H1 (cell line): ENCODE measurements around the gene PDIA6. TPM values are rescaled to one million over a fixed set of nuclear protein-coding genes. Genes with fewer than 3 reads are reported as not detected.

Source experiments
- CTCF ChIA-PET: fragments of 300-600 bp; sonication (Branson Sonifier 250); formaldehyde crosslinking; loops from one replicate; lab custom pipeline; 2021; ENCODE audit not compliant: partially characterized antibody; lab: Charles Lee
- POLR2A ChIA-PET: fragments of 300-600 bp; sonication (Branson Sonifier 250); formaldehyde crosslinking; loops from one replicate; lab custom pipeline; 2021; ENCODE audit warnings: inconsistent platforms; ENCODE audit not compliant: partially characterized antibody; lab: Charles Lee
- DNase-seq, 2 experiments: peaks; one replicate each; pipeline versions ENCODE4 v3.0.0 to v3.0.0-alpha.2; 2010 to 2022; ENCODE audit warnings: low spot score in 2 of 2, low read depth in 1 of 2, mixed read lengths in 1 of 2
- FAIRE-seq: peaks from 2 replicates; lab custom pipeline; 2011; peaks lifted over from hg19 to GRCh38; lab: Jason Lieb, UNC
- H2AFZ ChIP-seq: 2 replicates; pipeline ENCODE4 v1.8.1; 2012; ENCODE audit warnings: low read length, inconsistent platforms
- H2AK5ac ChIP-seq: 2 replicates; pipeline ENCODE4 v1.6.1; 2013; ENCODE audit warnings: low read depth, low read length
- H2BK120ac ChIP-seq: replicated peaks from 2 replicates; pipeline ENCODE3; 2013; ENCODE audit warnings: low read depth, low read length, inconsistent platforms
- H2BK12ac ChIP-seq: 2 replicates; pipeline ENCODE4 v1.6.1; 2013; ENCODE audit warnings: low read depth, low read length
- H2BK15ac ChIP-seq: 2 replicates; pipeline ENCODE4 v1.6.1; 2013; ENCODE audit warnings: low read length
- H2BK20ac ChIP-seq: 2 replicates; pipeline ENCODE4 v1.6.1; 2013; ENCODE audit warnings: low read length
- H2BK5ac ChIP-seq: 2 replicates; pipeline ENCODE4 v1.6.1; 2013; ENCODE audit warnings: low read depth, low read length
- H3K14ac ChIP-seq: 2 replicates; pipeline ENCODE4 v1.6.1; 2013; ENCODE audit warnings: inconsistent platforms; ENCODE audit not compliant: insufficient read length
- H3K18ac ChIP-seq: 2 replicates; pipeline ENCODE4 v1.6.1; 2013; ENCODE audit warnings: low read length; ENCODE audit errors: extremely low read depth
- H3K23ac ChIP-seq: 2 replicates; pipeline ENCODE4 v1.6.1; 2013; ENCODE audit warnings: inconsistent platforms; ENCODE audit not compliant: insufficient read length
- H3K23me2 ChIP-seq: 2 replicates; pipeline ENCODE4 v1.6.1; 2013; ENCODE audit warnings: low read depth, low read length
- H3K27ac ChIP-seq: 2 replicates; pipeline ENCODE4 v1.6.1; 2011; ENCODE audit warnings: low read depth, low read length, inconsistent platforms
- H3K27me3 ChIP-seq, 4 experiments: replicated peaks in 1 of 4; 1 replicate in 1 of 4; 2 replicates in 3 of 4; pipeline versions ENCODE4 v1.6.1 to v1.8.1; 2011 to 2013; ENCODE audit warnings: low read length in 3 of 4, mild to moderate bottlenecking in 3 of 4, inconsistent platforms in 2 of 4, mixed read lengths in 2 of 4, moderate library complexity in 1 of 4; ENCODE audit not compliant: control insufficient read depth in 3 of 4, insufficient read depth in 3 of 4; ENCODE audit errors: extremely low read depth in 1 of 4
- H3K36me3 ChIP-seq, 4 experiments: 2 replicates each; pipeline versions ENCODE4 v1.6.1 to v1.8.1; 2011 to 2013; ENCODE audit warnings: mild to moderate bottlenecking in 4 of 4, low read length in 3 of 4, moderate library complexity in 2 of 4, control low read depth in 1 of 4, inconsistent platforms in 1 of 4; ENCODE audit not compliant: insufficient read depth in 4 of 4, control insufficient read depth in 2 of 4
- H3K4ac ChIP-seq: replicated peaks from 2 replicates; pipeline ENCODE3; 2013; ENCODE audit warnings: low read length, low read depth, mixed read lengths, inconsistent platforms; ENCODE audit not compliant: insufficient read length
- H3K4me1 ChIP-seq, 4 experiments: replicated peaks in 1 of 4; 1 replicate in 1 of 4; 2 replicates in 3 of 4; pipeline versions ENCODE4 v1.6.1 to v1.8.1; 2011 to 2013; ENCODE audit warnings: low read length in 3 of 4, inconsistent platforms in 2 of 4, mixed read lengths in 1 of 4; ENCODE audit not compliant: insufficient read depth in 4 of 4, control insufficient read depth in 3 of 4
- H3K4me2 ChIP-seq, 2 experiments: 2 replicates each; pipeline versions ENCODE4 v1.6.1 to v1.8.1; 2011 to 2013; ENCODE audit warnings: low read depth in 2 of 2, low read length in 2 of 2, control low read depth in 1 of 2, inconsistent platforms in 1 of 2, mild to moderate bottlenecking in 1 of 2; ENCODE audit not compliant: insufficient read depth in 1 of 2
- H3K4me3 ChIP-seq, 4 experiments: fragments of 200-600, 300-600 bp in 1 of 4; sonication (generic), shearing (Covaris generic), sonication (Bioruptor Twin) in 1 of 4; 2 replicates each; pipeline versions ENCODE4 v1.5.1 to v1.8.1; 2011 to 2016; ENCODE audit warnings: low read length in 4 of 4, low read depth in 3 of 4, control low read depth in 2 of 4, inconsistent platforms in 2 of 4, mild to moderate bottlenecking in 2 of 4, mixed read lengths in 1 of 4, moderate library complexity in 1 of 4; ENCODE audit not compliant: insufficient read depth in 2 of 4; ENCODE audit errors: extremely low read depth in 1 of 4
- H3K56ac ChIP-seq: replicated peaks from 2 replicates; pipeline ENCODE3; 2013; ENCODE audit warnings: low read depth, mild to moderate bottlenecking, mixed read lengths, low read length, inconsistent platforms; ENCODE audit not compliant: insufficient read length
- H3K79me1 ChIP-seq: 2 replicates; pipeline ENCODE4 v1.6.1; 2013; ENCODE audit warnings: low read depth, low read length, control low read depth
- H3K79me2 ChIP-seq, 2 experiments: 2 replicates each; pipeline versions ENCODE4 v1.6.1 to v1.8.1; 2012 to 2013; ENCODE audit warnings: low read length in 2 of 2, mild to moderate bottlenecking in 2 of 2, inconsistent platforms in 1 of 2; ENCODE audit not compliant: insufficient read depth in 2 of 2, control insufficient read depth in 1 of 2
- H3K9ac ChIP-seq, 4 experiments: replicated peaks in 1 of 4; 1 replicate in 1 of 4; 2 replicates in 3 of 4; pipeline versions ENCODE4 v1.6.1 to v1.8.1; 2011 to 2013; ENCODE audit warnings: low read depth in 3 of 4, low read length in 3 of 4, control low read depth in 2 of 4, mild to moderate bottlenecking in 2 of 4, moderate library complexity in 2 of 4, inconsistent platforms in 1 of 4; ENCODE audit errors: extremely low read depth in 1 of 4
- H3K9me3 ChIP-seq, 2 experiments: 2 replicates each; pipeline versions ENCODE4 v1.6.1 to v1.8.1; 2012 to 2013; ENCODE audit warnings: mild to moderate bottlenecking in 2 of 2, moderate library complexity in 2 of 2, control low read depth in 1 of 2, inconsistent platforms in 1 of 2, low read depth in 1 of 2, low read length in 1 of 2, mixed read lengths in 1 of 2; ENCODE audit not compliant: insufficient read depth in 2 of 2
- H4K20me1 ChIP-seq, 2 experiments: replicated peaks in 1 of 2; 2 replicates each; pipeline versions ENCODE3 to v1.8.1; 2011 to 2013; ENCODE audit warnings: inconsistent platforms in 2 of 2, low read length in 2 of 2, mild to moderate bottlenecking in 1 of 2; ENCODE audit not compliant: insufficient read depth in 2 of 2, control insufficient read depth in 1 of 2
- H4K5ac ChIP-seq: 2 replicates; pipeline ENCODE4 v1.6.1; 2013; ENCODE audit warnings: low read length, low read depth, mixed read lengths, inconsistent platforms; ENCODE audit not compliant: insufficient read length
- H4K8ac ChIP-seq: 2 replicates; pipeline ENCODE4 v1.8.0; 2013; ENCODE audit warnings: mild to moderate bottlenecking, moderate library complexity, low read length, inconsistent platforms; ENCODE audit not compliant: insufficient read depth; ENCODE audit errors: extremely low read depth
- H4K91ac ChIP-seq: replicated peaks from 2 replicates; pipeline ENCODE3; 2013; ENCODE audit warnings: low read length, mixed read lengths, inconsistent platforms; ENCODE audit not compliant: insufficient read length
- BCL11A ChIP-seq, 2 experiments: IDR thresholded peaks; one replicate each; pipeline ENCODE4 v1.6.1; 2011; ENCODE audit warnings: low read depth in 2 of 2, low read length in 2 of 2, mild to moderate bottlenecking in 2 of 2
- CBX5 ChIP-seq: fragments of 300-800, 300-1000 bp; sonication (generic); IDR thresholded peaks from 2 replicates; pipeline ENCODE4 v1.7.1; 2016; ENCODE audit warnings: antibody characterized with exemption, low read length, low read depth
- CREB1 ChIP-seq: IDR thresholded peaks from 2 replicates; pipeline ENCODE4 v1.6.1; 2012; ENCODE audit warnings: inconsistent platforms
- JUND ChIP-seq: IDR thresholded peaks from 2 replicates; pipeline ENCODE4 v1.6.1; 2011; ENCODE audit warnings: mild to moderate bottlenecking, improper control_type of control experiment, low read length
- KDM4A ChIP-seq: IDR thresholded peaks from one replicate; pipeline ENCODE4 v1.7.1; 2012; ENCODE audit warnings: low read depth, mild to moderate bottlenecking, moderate library complexity, low read length, inconsistent platforms; ENCODE audit not compliant: severe bottlenecking
- RXRA ChIP-seq: IDR thresholded peaks from 2 replicates; pipeline ENCODE4 v1.6.1; 2011; ENCODE audit warnings: low read depth, mild to moderate bottlenecking, low read length, moderate library complexity; ENCODE audit not compliant: insufficient read depth
- SUZ12 ChIP-seq: fragments of 200-600 bp; sonication (generic); IDR thresholded peaks from 2 replicates; pipeline ENCODE4 v1.6.1; 2012; ENCODE audit warnings: mild to moderate bottlenecking, inconsistent platforms, low read length, moderate library complexity, mixed read lengths
- TAF7 ChIP-seq: optimal IDR thresholded peaks from 2 replicates; pipeline ENCODE3; 2011; ENCODE audit warnings: low read depth, mild to moderate bottlenecking, inconsistent platforms, low read length, moderate library complexity, borderline replicate concordance
- WGBS, 2 experiments: shearing (Covaris generic) in 1 of 2; methylation state at CpG; one replicate each; pipeline versions ENCODE4 v1.1.6 to v1.1.7; 2013 to 2015; ENCODE audit warnings: low lambda C conversion rate in 2 of 2, mixed read lengths in 2 of 2, inconsistent platforms in 1 of 2, low coverage in 1 of 2, missing lambda C conversion rate in 1 of 2; ENCODE audit not compliant: insufficient replicate concordance in 2 of 2, insufficient coverage in 1 of 2, insufficient read length in 1 of 2; ENCODE audit errors: extremely low coverage in 1 of 2, missing lambda C conversion rate in 1 of 2; 5-methylcytosine and 5-hydroxymethylcytosine counted together
- polyA plus RNA-seq, 7 experiments: library from polyadenylated mRNA; depleted of rRNA in 3 of 7; stranded (reverse) in 5 of 7; unstranded in 2 of 7; fragments of >200 nt in 5 of 7; fragments of 200-250 nt in 2 of 7; gene quantifications; 1 replicate in 5 of 7; 2 replicates in 1 of 7; 4 replicates in 1 of 7; pipeline versions ENCODE4 v1.2.1 to v1.2.3, GENCODE V29; 2011 to 2013; ENCODE audit warnings: missing spikeins in 2 of 7, mixed read lengths in 2 of 7
- total RNA-seq: library from RNA; stranded (reverse); fragmentation: NEBNext Ultra II Directional; extraction: Animal tissue kit (Norgen Biotek cat#: 25700); gene quantifications from 2 replicates; pipeline ENCODE4 v1.2.1, GENCODE V29; 2021

The PDIA6 gene
- total and polyA plus RNA-seq, 2 of the 8 experiments (the other 6 are each of a cell fraction or from before 2014, with no cell fraction given): 181 to 384 TPM

- Histone ChIP-seq H3K4me2 (no peak overlapping the region), H3K4me1 (peaks cover 0 to 4% (median 2%) of the 10 kb centered on the region in 4 experiments; a peak in 3 of 7 replicates), H3K27me3 (no peaks in the 10 kb centered on the region), H2BK20ac (no peak overlapping the region), H3K4ac (no peak overlapping the region), H4K5ac (no peak overlapping the region), H3K56ac (no peak overlapping the region), H3K18ac (peak overlapping the region; percentile 32; the same call in 1 of the 2 replicates), H3K36me3 (peaks cover 0 to 12% (median 4%) of the 10 kb centered on the region in 4 experiments; a peak in 3 of 8 replicates), H4K20me1 (peaks cover 2 to 10% of the 10 kb centered on the region in 2 experiments), H4K8ac (no peak overlapping the region), H2BK12ac (no peak overlapping the region), H2BK120ac (no peak overlapping the region), H2AK5ac (peak overlapping the region; percentile 39; the same call in 1 of the 2 replicates), H2AFZ (no peak overlapping the region), H3K79me1 (peaks cover 3% of the 10 kb centered on the region; the same call in 1 of the 2 replicates), H3K9ac (no peak overlapping the region), H3K23ac (no peak overlapping the region), H3K4me3 (no peak overlapping the region), H2BK15ac (no peak overlapping the region), H3K14ac (no peak overlapping the region), H3K27ac (no peak overlapping the region), H4K91ac (no peak overlapping the region), H2BK5ac (no peak overlapping the region), H3K79me2 (no peaks in the 10 kb centered on the region), H3K23me2 (no peaks in the 10 kb centered on the region), H3K9me3 (no peaks in the 10 kb centered on the region)
- ChIA-PET CTCF (interaction anchor here (0.8 to 1.9 kb wide), 4 partner anchors 11 to 57 kb away, joined by 3 to 9 read pairs (median 6); no protein-coding TSS in a partner anchor), POLR2A (interaction anchor here (0.6 to 2.9 kb wide), 4 partner anchors 8 to 48 kb away, joined by 3 to 12 read pairs (median 4); no protein-coding TSS in a partner anchor)
- FAIRE-seq (no peak), DNase-seq (no peak)
- TF ChIP-seq BCL11A (IDR thresholded peaks at IDR 0.05; ENCODE audit: low read depth in 2 of 2, low read length in 2 of 2) (no peak), CBX5 (no peak), SUZ12 (no peak), TAF7 (no peak), RXRA (no peak), CREB1 (no peak), KDM4A (no peak), JUND (no peak)
- 87% methylated on average over 18 of the region's 23 CpGs; no CpG with 5 or more reads in 1 of the 2 experiments for WGBS, 2 experiments
Measured at GRCh38 chr2:10775021-10775780, 37.4 kb downstream of the PDIA6 start.
